ENCODE measurements around the gene SEL1L2.

The SEL1L2 gene

DNA sequence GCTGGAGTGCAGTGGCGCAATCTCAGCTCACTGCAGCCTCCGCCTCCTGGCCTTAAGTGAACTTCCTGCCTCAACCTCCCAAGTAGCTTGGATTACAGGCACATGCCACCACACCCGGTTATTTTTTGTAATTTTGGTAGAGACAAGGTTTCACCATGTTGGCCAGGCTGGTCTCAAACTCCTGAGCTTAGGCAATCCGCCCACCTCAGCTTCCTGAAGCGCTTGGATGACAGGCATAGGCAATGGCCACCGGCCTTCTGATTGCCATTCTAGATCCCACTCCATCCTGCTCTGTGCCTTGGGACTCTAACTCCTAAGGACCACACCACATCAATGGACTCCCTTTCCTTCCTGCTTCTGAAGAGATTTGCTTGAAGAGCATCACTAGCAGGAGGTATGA, 60.6 kb downstream of the SEL1L2 start:
- DNase-seq, result no peak

DNA sequence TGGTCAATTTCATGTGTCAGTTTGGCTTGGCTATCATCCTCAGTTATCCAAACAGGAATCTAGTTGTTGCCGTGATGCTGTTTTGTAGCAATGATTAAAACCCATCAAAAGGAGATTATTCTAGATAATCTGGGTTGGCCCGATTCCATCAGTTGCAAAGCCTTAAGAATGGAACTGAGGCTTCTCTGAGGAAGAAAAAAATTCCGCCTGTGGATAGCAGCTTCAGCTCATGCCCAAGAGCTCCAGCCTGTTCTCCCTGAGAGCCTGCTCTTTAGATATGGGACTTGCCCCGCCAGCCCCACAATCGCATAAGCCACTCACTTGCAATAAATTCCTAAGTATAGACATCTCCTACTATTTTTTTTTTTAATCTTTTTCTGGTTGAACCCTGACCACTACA, 61.5 kb downstream of the SEL1L2 start:
- no peak for DNase-seq

DNA sequence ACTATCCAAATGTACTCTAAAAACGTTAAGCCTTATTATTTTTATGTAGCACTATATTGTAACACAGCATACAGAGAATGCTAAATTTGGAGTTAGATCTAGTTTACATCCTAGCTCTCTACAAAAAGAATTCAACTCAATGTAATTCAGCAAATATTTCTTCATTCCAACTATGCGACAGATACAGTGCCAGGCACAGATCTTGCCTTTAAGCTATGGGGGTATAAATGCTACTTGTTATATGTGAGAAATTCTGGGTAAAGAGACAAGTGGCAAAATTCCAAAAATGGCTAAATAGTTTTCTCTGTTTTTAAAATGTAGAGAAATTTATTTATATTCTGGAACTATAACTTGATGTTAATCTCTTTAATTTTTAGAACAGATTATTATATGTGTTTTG, 63.2 kb downstream of the SEL1L2 start:
- DNase-seq, result no peak

DNA sequence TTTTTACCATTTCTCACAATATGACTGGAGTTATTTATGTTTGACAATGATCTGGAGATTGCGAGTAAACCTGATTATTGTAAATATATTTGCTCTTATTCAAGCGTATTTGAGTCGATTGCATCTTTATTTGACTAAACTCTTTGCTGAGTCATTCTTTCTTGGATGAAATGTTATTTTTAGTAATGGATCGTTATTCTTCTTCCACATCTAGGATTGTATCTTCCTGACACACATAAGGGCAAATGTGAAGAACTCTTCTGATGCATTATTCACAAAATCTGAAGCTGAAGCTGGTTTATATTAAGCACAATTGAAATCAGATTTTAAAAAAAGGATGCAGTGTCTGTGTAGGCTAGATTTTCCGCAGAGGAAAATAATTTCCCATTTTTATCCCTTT, 68.2 kb downstream of the SEL1L2 start:
- peak; percentile 24 for DNase-seq

DNA sequence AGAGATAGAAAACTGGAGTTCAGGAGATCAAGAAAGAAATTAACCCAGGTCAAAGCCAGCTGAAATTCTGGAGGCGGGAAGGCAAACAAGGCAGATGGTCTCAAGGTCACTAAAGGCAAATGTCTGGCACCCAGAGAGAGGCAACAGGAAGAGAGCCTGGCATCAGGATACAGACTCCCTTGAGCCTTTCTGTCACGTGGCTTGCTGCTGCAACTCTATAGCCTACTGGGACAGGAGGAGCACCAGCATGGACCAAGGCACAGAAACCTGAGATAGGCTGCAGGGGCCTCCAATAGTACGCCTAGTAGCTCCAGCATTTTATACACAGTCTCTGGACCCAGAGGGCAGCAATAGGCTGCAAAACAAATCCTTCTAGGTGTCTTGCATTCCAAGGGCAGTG, 75.1 kb downstream of the SEL1L2 start:
- DNase-seq, result no peak

DNA sequence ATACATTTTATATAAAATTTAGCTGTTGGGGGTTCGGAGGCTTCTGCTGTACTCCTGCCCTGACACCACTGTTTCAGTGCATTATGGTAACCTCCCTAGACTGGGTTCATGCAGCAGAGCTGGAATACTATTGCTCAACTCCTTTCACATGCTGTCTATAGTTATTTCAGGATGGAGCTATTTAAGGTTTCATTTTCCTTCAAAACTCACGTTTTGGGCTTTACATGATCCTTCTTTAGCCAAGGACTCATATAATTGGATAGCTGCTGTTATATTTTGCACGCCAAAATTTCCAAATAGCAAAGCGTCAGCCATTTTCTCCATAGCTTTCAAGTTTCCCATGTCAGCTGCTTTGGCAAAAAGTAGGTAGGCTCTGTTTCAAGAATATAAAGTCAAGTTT, 76.8 kb downstream of the SEL1L2 start:
- DNase-seq, result no peak

DNA sequence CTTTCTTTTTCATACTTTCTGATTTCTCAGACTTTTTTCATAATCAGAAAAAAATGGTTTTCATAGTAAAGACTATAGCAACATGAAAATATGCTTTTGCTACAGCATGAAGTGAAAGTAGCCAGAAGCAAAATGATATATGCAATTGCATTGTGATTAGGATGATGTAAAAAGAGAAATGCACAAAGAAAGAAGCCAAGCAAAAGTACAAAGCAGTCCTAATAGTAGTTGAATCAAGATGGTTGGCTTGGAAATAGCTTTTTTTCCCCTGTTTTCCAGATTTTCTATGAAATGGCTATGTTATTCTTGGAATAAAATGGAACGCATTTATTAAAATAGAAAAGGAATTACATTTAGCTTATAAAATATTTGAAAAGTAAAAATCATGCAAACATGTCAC, 77.3 kb downstream of the SEL1L2 start:
- DNase-seq, result no peak

DNA sequence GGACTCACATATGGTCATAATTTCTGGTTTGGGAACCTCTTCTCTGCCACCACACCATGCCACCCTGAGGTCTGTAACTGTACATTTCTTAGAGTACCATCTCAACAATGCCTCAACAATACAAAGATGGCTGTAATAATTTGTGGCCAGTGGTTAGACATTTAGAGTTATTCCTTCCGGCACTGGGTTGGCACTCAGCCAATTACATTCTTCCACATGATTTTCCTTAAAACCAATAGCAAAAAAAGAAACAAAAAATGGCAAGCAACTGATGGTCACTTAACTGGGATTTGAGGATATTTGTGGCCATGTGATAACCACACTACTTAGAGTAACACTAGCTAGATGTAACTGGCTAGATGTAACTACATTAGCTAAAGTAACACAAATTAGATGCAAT, 79.9 kb downstream of the SEL1L2 start:
- peak; percentile 16 for DNase-seq

DNA sequence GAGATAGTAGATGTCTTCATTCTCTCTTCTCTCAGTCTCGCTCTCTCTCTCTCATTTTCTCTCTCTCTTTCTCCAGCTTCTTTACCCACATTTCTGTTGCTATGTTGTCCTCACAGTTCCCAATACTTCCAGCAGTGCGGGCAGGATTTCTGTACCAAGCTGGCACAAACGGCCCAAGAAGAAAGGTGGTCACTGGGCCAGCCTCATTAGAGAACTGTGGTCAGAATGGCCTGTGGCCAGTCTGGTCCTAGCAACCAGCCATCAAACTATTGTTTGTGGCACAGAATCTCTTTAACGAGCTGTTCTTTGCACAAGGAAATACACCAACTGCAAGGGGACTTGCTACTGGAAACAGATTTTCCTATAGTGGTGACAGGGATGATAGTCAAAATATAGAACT, 81.3 kb downstream of the SEL1L2 start:
- DNase-seq, result no peak

DNA sequence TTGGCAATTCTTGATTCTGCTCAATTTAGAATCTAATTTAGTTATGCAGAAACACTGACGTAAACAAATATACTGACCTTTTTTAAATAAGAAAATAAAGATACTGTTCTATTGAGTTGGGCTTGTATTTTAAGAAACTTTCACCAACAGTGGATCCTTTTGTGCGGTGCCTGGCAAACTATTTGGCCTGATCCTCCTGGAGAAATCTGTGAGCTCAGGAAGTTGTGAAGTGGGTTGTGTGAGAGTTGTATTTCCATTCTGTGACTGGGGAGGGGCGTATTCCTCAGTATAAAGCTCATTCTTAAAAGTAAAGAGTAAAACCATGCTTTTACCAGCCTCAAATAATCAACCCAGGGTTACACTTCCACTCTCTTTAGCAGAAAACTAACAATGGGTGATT, 85.6 kb downstream of the SEL1L2 start:
- DNase-seq, result no peak

DNA sequence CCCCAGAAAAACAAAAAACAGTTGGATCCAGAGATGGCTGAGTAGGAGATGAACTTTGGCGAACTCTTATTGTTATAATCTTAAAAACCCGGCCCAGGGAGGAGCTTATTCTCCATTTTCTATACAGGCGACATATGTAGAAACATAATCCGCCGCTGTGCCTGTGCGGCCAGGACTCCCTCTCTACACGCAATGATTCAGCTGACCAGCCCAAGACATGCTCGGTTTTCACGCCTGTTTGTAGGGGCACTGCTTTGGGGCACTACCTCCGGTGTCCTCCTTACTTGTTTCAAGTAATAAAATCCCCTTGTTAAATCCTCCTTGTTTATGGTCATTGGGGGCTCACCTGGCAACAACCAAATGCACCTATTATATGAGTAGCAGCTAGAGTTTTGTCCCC, 89.9 kb downstream of the SEL1L2 start:
- DNase-seq, result no peak

DNA sequence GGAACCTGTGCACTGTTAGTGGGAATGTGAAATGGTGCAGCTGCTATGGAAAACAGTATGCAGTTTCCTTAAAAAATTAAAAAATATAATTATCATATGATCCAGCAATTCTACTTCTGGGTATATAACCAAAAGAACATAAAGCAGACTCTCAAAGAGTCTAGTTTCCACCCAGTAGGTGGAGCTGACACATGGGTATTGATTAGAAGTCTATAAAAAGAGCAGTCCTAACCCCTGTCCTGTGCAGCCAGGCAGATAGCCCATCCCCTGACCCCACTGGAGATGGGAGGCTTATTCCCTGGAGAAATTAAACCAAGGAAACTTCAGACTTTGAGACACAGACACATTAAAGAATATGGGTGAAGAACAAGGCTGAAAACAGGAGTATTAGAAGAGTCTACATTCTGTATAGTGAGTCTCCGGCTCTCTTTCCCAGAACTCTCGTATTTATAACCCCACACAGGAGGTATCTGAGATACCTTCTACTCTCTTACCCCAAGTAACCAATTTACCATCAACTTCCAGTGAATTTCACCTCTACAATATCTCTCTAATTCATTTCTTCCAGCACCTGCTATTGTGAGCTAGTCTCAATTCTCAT, 92.3 kb downstream of the SEL1L2 start:
- no peak for DNase-seq

DNA sequence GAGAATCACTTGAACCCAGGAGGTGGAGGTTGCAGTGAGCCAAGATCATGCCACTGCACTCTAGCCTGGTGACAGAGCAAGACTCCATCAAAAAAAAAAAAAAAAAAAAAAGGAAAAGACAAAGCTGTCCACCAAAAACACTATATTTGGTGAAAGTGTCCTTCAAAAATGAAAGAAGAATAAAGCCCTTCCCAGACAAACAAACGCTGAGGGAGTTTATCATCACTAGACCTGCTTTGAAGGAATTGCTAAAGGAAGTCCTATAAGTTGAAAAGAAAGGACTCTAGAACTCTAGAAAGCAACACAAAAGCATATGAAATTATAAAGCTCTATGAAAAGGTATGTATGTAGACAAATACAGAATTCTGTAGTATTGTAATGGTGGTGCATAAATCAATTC, 98.8 kb downstream of the SEL1L2 start:
- no peak for DNase-seq

DNA sequence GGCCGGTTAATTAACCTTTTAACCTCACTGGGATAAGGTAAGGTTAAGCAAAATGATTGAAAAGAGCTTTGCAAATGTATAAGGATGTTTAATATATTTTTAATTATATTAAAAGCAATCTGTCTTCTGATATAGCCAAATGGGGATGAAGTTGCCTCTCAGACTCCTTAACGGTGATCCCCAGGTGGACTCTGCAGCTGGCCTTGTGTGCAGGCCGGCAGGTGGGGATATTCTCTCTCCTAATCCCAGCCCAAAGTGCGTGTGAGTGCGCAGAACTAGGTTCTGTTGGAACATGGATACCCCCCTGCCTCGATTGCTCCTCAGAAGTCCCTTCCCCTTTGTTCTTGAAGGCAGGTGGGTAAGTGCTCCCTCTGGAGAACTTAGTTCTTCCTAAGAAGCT, 105.6 kb downstream of the SEL1L2 start:
- no peak for DNase-seq

DNA sequence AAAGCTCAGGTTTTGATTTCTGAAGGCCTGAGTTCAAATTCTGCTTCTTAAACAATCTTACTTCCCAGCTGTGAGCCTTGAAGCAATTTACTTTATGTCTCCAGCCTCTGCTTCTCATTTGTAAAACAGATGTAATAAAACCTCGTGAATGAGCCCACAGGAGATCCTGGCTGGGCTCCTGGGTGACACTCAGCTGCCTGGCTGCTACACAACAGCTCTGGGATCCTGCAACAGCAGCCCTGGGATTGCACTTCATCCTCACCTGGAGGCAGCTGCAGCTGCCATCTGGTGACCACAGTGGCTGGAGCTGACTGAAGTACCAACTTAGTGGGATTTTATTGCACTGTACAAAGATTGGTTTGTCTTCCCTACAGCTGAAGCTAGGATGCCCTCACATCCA, 107.0 kb downstream of the SEL1L2 start:
- no peak for DNase-seq

DNA sequence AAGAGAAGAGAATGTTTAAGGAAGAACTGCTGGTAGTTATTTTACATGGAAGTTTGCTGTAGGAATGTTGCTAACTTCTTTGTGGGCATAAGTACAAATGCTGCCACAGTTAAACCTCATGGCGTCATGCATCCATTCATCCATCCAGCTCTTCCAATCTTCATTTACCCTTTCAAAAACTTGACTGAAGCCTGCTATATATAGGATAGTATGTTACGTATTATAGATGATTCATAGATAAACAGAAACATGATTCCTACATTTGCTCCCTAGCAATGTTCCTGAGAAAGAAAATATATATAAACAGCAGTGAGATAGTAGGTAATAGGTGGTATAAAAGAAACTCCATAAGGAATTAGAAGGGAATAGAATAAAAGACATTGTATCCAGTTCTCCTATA, 111.8 kb downstream of the SEL1L2 start:
- DNase-seq, result no peak

DNA sequence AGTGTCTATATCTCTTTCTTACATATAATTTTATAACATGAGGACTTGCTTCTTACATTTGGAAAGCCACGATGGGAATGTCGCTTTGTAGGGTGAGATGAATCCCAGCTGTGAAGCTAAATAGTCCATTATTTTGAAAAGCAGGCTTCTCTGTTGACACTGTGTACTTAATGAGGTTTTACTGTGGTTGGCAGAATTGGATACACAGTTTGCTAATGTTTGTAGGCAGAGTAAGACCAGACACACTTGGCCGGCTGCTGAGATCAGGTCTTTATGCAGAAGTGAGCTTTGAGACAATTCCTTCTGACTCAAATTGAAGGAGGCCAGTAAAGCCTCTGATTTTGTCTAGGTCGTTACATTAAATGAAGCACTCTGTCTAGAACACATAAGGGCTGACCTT, 112.6 kb downstream of the SEL1L2 start:
- peak; percentile 10 for DNase-seq

DNA sequence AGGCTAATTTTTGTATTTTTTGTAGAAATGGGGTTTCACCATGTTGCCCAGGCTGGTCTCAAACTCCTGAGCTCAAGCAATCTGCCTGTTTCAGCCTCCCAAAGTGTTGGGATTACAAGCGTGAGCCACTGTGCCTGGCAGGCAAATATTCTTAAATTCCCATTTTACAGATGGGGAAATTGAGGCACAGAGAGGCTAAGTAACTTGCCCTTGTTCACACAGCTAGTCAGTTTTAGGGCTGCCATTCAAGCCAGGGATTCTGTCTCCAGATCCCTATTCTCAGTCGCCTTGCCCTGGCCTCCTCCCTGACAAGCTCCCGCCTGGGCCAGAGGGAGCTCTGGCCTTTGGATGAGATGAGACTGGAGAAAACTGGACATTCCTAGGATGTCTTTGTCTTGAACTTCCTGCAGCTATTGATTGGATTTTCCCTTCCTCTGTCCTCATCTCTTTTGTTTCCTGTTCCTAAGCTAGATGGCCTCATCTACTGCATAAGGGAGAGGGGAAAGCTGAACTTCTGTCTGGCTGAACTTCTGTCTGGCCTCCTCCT, 115.1 kb downstream of the SEL1L2 start:
- no peak for DNase-seq

DNA sequence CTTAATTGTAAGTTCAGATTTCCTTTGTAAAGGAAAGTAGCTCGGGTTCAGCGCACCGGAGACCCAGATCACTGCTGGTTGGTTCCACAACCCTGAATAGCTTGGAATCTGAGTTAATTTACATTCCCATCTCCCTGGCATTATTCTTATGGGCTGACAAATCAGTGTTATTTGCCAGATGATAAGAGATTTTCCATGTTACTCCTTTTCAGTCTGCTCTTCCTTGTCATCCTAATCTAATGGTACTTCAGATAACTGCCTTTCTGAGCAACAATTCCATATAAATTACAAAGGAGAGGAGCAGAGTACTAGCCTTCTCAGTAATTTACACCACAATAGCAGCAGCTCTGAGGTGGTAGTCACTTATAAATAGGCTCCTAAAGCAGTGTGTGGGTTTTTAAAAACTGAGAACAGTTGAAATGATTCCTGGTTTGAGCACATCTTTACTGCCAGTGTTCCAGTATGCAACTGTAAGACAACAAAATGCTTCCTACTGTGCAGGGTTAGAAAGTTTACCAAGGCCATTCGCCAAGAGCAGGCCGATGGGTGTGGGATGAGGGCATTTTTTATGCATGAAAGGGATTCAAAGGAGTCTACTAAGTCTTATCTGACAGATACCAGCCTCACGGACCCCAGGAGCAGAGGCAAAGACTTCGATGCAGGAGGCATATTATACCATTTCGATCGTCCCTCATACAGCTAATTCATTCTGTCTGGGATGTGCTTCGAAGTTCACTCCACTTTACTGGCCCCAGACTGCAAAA, 115.8 kb downstream of the SEL1L2 start:
- no peak for DNase-seq

DNA sequence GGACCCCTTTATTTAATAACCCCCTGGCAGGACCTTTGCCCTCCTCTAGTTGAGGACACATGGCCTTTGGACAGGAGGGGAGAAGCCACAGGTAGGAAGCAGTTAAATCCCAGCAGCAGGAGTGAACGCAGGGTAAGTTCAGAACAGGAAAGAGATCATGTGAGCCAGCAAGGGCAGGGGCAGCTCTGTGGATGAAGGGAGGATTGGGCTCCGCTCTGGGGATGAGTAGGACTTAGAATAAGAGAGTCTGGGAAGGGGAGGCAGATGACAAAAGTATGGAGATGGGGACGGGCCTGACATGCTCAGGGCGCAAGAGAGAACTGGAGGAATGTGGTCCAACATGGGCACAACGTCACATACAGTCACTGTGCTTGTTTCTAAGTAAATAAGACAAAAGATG, 116.6 kb downstream of the SEL1L2 start:
- DNase-seq, result no peak

DNA sequence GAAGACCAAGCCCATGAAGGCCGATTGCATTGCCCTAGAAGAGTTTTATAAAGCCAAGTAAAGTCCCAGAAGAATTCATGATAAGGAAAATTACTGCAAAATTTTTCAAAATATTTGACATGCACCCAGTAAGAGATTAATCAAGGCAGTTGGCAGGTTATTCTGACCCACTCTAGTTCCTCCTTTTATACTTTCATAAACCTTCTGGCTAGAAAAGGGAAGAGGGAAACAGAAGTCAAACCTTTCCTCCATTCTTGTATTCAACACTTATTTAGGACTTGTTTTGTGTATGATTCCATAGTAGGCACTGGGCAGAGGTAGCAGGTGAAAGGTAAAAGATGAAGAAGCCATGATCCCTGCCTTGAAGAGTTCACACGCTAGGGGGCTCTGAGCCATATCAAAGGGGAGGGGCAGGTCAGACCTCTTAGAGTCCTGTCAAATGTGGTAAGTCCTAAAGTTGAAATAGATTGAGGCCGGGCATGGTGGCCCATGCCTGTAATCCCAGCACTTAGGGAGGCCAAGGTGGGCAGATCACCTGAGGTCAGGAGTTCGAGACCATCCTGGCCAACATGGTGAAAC, 120.2 kb downstream of the SEL1L2 start:
- no peak for DNase-seq

DNA sequence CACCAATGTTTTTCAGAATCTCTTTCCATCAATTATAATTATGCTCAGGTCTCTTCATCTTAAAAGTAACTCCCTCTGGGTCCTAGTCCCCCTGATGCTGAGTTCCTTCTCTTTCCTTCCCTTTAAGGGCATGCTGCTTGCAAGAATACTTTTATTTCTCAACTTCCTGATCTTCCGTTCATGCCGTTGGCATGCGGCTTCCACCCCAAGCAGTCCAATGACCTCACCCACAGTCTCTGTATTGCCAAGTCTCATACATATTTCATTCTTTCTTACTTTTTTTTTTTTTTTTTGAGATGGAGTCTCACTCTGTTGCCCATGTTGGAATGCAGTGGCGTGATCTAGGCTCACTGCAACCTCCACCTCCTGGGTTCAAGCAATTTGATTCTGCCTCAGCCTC, 122.1 kb downstream of the SEL1L2 start:
- DNase-seq, result peak; percentile 92

DNA sequence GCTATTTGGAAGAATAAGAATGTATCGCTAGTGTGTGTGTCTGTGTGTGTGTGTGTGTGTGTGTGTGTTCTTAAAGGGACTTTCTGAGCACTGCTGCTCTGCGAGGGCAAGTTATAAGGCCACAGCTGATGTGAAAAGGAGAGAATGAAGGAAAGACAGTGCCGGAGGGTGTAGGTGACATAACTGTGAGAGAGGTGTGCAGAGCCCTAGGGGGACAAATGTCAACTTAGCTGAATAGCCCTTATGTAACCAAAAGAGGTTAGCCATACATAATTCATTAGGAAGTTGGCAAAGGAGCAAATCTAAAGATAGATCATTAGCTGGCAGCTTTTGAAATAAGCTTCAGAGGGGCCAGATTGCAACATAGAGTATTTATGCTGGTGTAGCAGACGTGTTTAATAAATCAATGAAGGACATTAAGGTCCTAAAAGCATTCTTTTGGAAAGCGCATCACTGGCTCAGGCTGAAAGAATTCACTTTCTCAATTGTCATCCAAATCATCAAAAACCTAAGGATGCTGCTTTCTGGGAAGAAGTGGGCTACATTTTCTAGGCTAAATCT, 124.5 kb downstream of the SEL1L2 start:
- peak; percentile 94 for DNase-seq

DNA sequence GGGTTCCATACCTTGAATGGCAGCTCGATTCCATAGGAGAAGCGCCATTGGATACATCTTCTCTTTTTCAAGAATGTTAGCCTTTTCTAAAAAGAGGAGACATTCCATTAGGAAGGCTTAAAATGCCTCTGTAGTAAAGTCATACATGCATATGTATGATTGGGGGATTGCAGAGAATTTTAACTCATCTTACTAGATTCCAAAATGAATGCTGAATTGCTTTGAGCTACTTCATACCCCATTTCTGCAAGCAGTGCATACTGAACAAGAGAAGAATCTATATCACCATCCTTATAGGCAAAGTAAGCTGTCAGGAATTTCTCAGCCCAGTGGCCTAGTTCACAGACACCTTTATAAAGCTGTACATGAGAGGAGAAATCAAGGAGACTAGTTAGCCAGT, 125.3 kb downstream of the SEL1L2 start:
- DNase-seq, result peak; percentile 84

Measured in fibroblast of skin of abdomen (primary cell).